CD4-positive, alpha-beta T cell (primary cell): ENCODE results near the gene DUSP22. TPM values are rescaled to one million over a fixed set of nuclear protein-coding genes. Genes with fewer than 3 reads are reported as not detected.

ENCODE experiments used
- ATAC-seq: fragments of 200-7000 bp; cut with Tn5 transposase; one replicate; pipeline ENCODE4 v1.10.0; 2022; ENCODE audit warnings: mild to moderate bottlenecking; ENCODE audit not compliant: poor library complexity
- CTCF ChIA-PET: fragments of 350-600 bp; sonication (Branson Sonifier 250); formaldehyde crosslinking; loops from one replicate; lab custom pipeline; 2021; ENCODE audit warnings: antibody characterized with exemption, inconsistent platforms; lab: Charles Lee
- POLR2A ChIA-PET: fragments of 350-600 bp; sonication (Branson Sonifier 250); formaldehyde crosslinking; loops from one replicate; lab custom pipeline; 2021; ENCODE audit warnings: antibody characterized with exemption, inconsistent platforms; lab: Charles Lee
- DNase-seq, 14 experiments: peaks; one replicate each; pipeline ENCODE4 v3.0.0-alpha.2; 2013 to 2020; ENCODE audit warnings: mixed read lengths in 2 of 14
- H3K27ac ChIP-seq, 2 donors: one replicate each; pipeline versions ENCODE4 v1.5.1 to v1.7.0; 2013; ENCODE audit warnings: low read length in 2 of 2, low read depth in 1 of 2, mild to moderate bottlenecking in 1 of 2
- H3K27me3 ChIP-seq, 2 experiments: 1 replicate in 1 of 2; 2 replicates in 1 of 2; pipeline versions ENCODE4 v1.6.1 to v1.7.0; 2013; ENCODE audit warnings: low read length in 2 of 2, control low read depth in 1 of 2, mild to moderate bottlenecking in 1 of 2, moderate library complexity in 1 of 2; ENCODE audit not compliant: insufficient read depth in 2 of 2, control insufficient read depth in 1 of 2
- H3K36me3 ChIP-seq: one replicate; pipeline ENCODE4 v1.6.1; 2013; ENCODE audit warnings: low read length, control low read depth; ENCODE audit not compliant: insufficient read depth
- H3K4me1 ChIP-seq: one replicate; pipeline ENCODE4 v1.6.1; 2013; ENCODE audit warnings: low read length, control low read depth; ENCODE audit not compliant: insufficient read depth
- H3K4me3 ChIP-seq: one replicate; pipeline ENCODE4 v1.5.1; 2013; ENCODE audit warnings: mild to moderate bottlenecking, low read length, moderate library complexity
- H3K9me3 ChIP-seq, 2 experiments: 1 replicate in 1 of 2; 2 replicates in 1 of 2; pipeline versions ENCODE4 v1.6.1 to v1.7.0; 2013; ENCODE audit warnings: low read length in 2 of 2, mild to moderate bottlenecking in 2 of 2, control low read depth in 1 of 2, moderate library complexity in 1 of 2; ENCODE audit not compliant: control insufficient read depth in 1 of 2, insufficient read depth in 1 of 2
- H3K27ac Mint-ChIP-seq: one replicate; pipeline ENCODE4 v1.8.0; 2020; ENCODE audit warnings: mixed read lengths
- H3K27me3 Mint-ChIP-seq: one replicate; pipeline ENCODE4 v1.8.0; 2021; ENCODE audit warnings: mixed read lengths
- H3K36me3 Mint-ChIP-seq: one replicate; pipeline ENCODE4 v1.8.0; 2021; ENCODE audit warnings: low read depth, mixed read lengths
- H3K4me1 Mint-ChIP-seq: one replicate; pipeline ENCODE4 v1.8.0; 2021; ENCODE audit warnings: low read depth, mixed read lengths
- H3K4me3 Mint-ChIP-seq: one replicate; pipeline ENCODE4 v1.8.0; 2020; ENCODE audit warnings: mild to moderate bottlenecking, mixed read lengths
- H3K9me3 Mint-ChIP-seq: one replicate; pipeline ENCODE4 v1.8.0; 2020; ENCODE audit warnings: mixed read lengths
- CTCF ChIP-seq: fragments of 200-600 bp; IDR thresholded peaks from one replicate; pipeline ENCODE4 v1.8.0; 2022; ENCODE audit warnings: antibody characterized with exemption, mild to moderate bottlenecking
- intact Hi-C, 2 experiments: fragments of 100-400 bp; cut with DNase I in 1 of 2; cut with micrococcal nuclease in 1 of 2; formaldehyde crosslinking; loops; one replicate each; pipeline versions ENCODE4 v1.15.1 to v1.9.0; 2023 to 2025; cut with DNase I, micrococcal nuclease
- total RNA-seq, 174 experiments: library from RNA in 2 of 174; stranded (reverse) in 2 of 174; gene quantifications; one replicate each; pipeline ENCODE4 v1.2.3 and lab custom pipeline; 2021 to 2026

DUSP22 gene
- total RNA-seq, 2 experiments from 2014 or later, result 25.4 to 26.3 TPM

DNA sequence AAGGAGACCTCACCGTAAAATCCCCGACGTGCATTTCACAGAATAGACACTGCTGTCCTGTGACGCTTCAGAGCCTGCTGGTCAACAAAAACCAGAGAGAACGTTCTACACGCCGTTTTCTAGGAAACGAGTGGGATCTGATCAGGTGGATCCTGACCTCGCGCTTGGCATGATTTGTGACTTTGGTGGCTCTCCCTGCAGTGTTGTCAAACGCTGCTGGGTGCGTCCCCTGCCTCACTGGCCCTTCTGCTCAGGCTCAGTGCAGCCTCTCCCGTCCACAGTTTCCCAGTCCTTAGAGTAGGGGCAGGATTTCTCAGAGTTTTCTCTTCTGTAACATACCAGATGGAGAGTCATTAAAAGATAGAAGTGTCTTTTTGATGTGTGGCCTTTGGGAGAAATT, 71.6 kb downstream of the DUSP22 start:
- DNase-seq, result no peak
- Mint-ChIP-seq H3K9me3 (peaks cover 2% of the 10 kb centered on the region), H3K27ac (no peak overlapping the region), H3K4me1 (no peaks in the 10 kb centered on the region), H3K4me3 (no peak overlapping the region), H3K27me3 (peaks cover 15% of the 10 kb centered on the region), H3K36me3 (no peaks in the 10 kb centered on the region)
- Histone ChIP-seq H3K36me3 (no peaks in the 10 kb centered on the region), H3K4me1 (no peaks in the 10 kb centered on the region), H3K9me3 (peaks cover 0 to 59% of the 10 kb centered on the region in 2 experiments), H3K4me3 (no peak overlapping the region), H3K27ac (no peak overlapping the region), H3K27me3 (no peaks in the 10 kb centered on the region)
- ATAC-seq, result no peak
- ChIA-PET CTCF (no interaction called here), POLR2A (interaction anchor here (0.6 kb wide), 1 partner anchor 279 kb away, joined by 5 read pairs; no protein-coding TSS in a partner anchor)
- intact Hi-C loops, result no loop called here
- TF ChIP-seq CTCF, result no peak

- H3K9me3 ChIP-seq, result peaks cover 0 to 57% of the 10 kb centered on the region in 2 experiments
- Mint-ChIP-seq H3K27ac (no peak overlapping the region), H3K4me3 (no peak overlapping the region), H3K27me3 (peaks cover 15% of the 10 kb centered on the region), H3K36me3 (no peaks in the 10 kb centered on the region), H3K4me1 (no peaks in the 10 kb centered on the region), H3K9me3 (peaks cover 2% of the 10 kb centered on the region)
- ATAC-seq, result no peak
- intact Hi-C loops, result no loop called here
- DNase-seq, result no peak
- no peaks in the 10 kb centered on the region for H3K4me1 ChIP-seq
- no peaks in the 10 kb centered on the region for H3K36me3 ChIP-seq
- H3K4me3 ChIP-seq, result no peak overlapping the region
- no peaks in the 10 kb centered on the region for H3K27me3 ChIP-seq
- CTCF ChIA-PET, result interaction anchor here (0.6 to 1.3 kb wide), 2 partner anchors 17 to 116 kb away, joined by 3 to 4 read pairs; no protein-coding TSS in a partner anchor
- no peak overlapping the region for H3K27ac ChIP-seq
- no peak for TF ChIP-seq CTCF
- POLR2A ChIA-PET, result interaction anchor here (0.6 kb wide), 1 partner anchor 278 kb away, joined by 5 read pairs; no protein-coding TSS in a partner anchor
Measured at GRCh38 chr6:364609-365540, 72.6 kb downstream of the DUSP22 start.

DNA sequence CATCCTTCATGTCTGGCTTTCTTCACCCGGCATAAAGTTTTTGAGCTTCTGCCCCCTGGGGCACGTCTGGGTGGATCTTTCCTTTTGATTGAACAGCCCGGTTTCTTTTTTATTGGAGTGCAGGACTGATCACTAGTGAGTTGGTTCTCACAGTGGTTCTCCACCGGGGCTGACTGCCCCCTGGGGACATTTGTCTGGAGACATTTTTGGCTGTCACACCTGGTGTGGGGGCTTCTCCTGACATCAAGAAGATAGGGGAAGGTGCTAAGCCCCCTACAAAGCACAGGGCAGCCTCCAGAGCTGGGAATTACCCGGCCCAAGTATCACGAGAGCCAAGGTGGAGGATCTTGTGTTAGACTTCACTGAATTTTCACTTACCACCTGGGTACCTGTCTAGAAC, 73.5 kb downstream of the DUSP22 start:
- Histone ChIP-seq H3K27ac (no peak overlapping the region), H3K9me3 (peaks cover 0 to 64% of the 10 kb centered on the region in 2 experiments), H3K4me1 (no peaks in the 10 kb centered on the region), H3K36me3 (no peaks in the 10 kb centered on the region), H3K4me3 (no peak overlapping the region), H3K27me3 (no peaks in the 10 kb centered on the region)
- ChIA-PET CTCF (no interaction called here), POLR2A (no interaction called here)
- Mint-ChIP-seq H3K27me3 (peaks cover 15% of the 10 kb centered on the region), H3K4me1 (no peaks in the 10 kb centered on the region), H3K4me3 (no peak overlapping the region), H3K27ac (no peak overlapping the region), H3K9me3 (peaks cover 4% of the 10 kb centered on the region), H3K36me3 (no peaks in the 10 kb centered on the region)
- DNase-seq (no peak), ATAC-seq (no peak)
- intact Hi-C loops, result no loop called here
- no peak for TF ChIP-seq CTCF
